Psoas muscle (tissue), 8 donors: Measurements from ENCODE around the gene AFF3. TPM values are rescaled to one million over a fixed set of nuclear protein-coding genes. Genes with fewer than 3 reads are reported as not detected.

Experiments
- ATAC-seq, 4 donors: fragments of 200-7000 bp; cut with Tn5 transposase; one replicate each; pipeline ENCODE4 v1.9.1; 2020; ENCODE audit warnings: moderate library complexity in 3 of 4, mild to moderate bottlenecking in 2 of 4
- DNase-seq, 2 donors: peaks; one replicate each; pipeline ENCODE4 v3.0.0-alpha.2; 2020
- H3K27ac ChIP-seq: fragments of 200-600 bp; one replicate; pipeline ENCODE4 v1.8.0; 2022
- H3K27me3 ChIP-seq, 3 donors: fragments of 200-600 bp in 1 of 3; one replicate each; pipeline versions ENCODE4 v1.6.1 to v1.8.0; 2013 to 2022; ENCODE audit warnings: low read length in 2 of 3, mild to moderate bottlenecking in 2 of 3, moderate library complexity in 1 of 3; ENCODE audit not compliant: insufficient read depth in 3 of 3
- H3K36me3 ChIP-seq, 2 donors: fragments of 200-600 bp in 1 of 2; one replicate each; pipeline versions ENCODE4 v1.6.1 to v1.8.0; 2013 to 2022; ENCODE audit warnings: low read depth in 1 of 2, mild to moderate bottlenecking in 1 of 2, moderate library complexity in 1 of 2; ENCODE audit not compliant: insufficient read depth in 1 of 2
- H3K4me1 ChIP-seq: fragments of 200-600 bp; one replicate; pipeline ENCODE4 v1.8.0; 2022
- H3K4me3 ChIP-seq: fragments of 200-600 bp; one replicate; pipeline ENCODE4 v1.8.0; 2022; ENCODE audit warnings: mild to moderate bottlenecking
- H3K9me3 ChIP-seq: fragments of 200-600 bp; one replicate; pipeline ENCODE4 v1.8.0; 2022
- CTCF ChIP-seq: fragments of 200-600 bp; IDR thresholded peaks from one replicate; pipeline ENCODE4 v1.8.0; 2022; ENCODE audit warnings: antibody characterized with exemption
- WGBS, 3 donors: extraction: QIAGEN DNeasy Blood & Tissue Kit; methylation state at CpG; one replicate each; pipeline versions ENCODE4 v1.1.6 to v1.1.7; 2013; 5-methylcytosine and 5-hydroxymethylcytosine counted together
- intact Hi-C, 2 donors: fragments of 100-400 bp; cut with DNase I; formaldehyde crosslinking; loops; one replicate each; pipeline versions ENCODE4 v1.11.0 to v1.14.2; 2022
- polyA plus RNA-seq, 3 donors: library from polyadenylated mRNA; stranded (reverse); fragments of 200-250 nt; gene quantifications; one replicate each; pipeline ENCODE4 v1.2.3, GENCODE V29; 2013
- total RNA-seq, 4 donors: library from RNA; stranded (reverse); fragmentation: NEBNext Ultra II Directional in 2 of 4; extraction: Animal tissue kit (Norgen Biotek cat#: 25700) in 2 of 4; gene quantifications; one replicate each; pipeline versions ENCODE4 v1.2.1 to v1.2.4, GENCODE V29; 2021 to 2023
- donor health status: healthy with polysubstance abuse.
- donor health status: DM: no; HTN: no; CAD: no; lungs with moderate emphysema.
- donor health status: Bipolar disorder and iron deficiency.
- donor health status: healthy.
- donor health status: DM: yes; HTN: yes; CAD: no.
- donor health status: DM: no; HTN: no; CAD: no.
- donor health status: DM: no; HTN: no; CAD: no.
- donor health status: DM: yes; HTN: yes; CAD: no.

AFF3 gene
- total and polyA plus RNA-seq, 7 donors = 0.08 to 2.9 (median 0.44) TPM

- DNase-seq (no peak), ATAC-seq (no peak)
- intact Hi-C loops = no loop called here
- Histone ChIP-seq H3K27ac (no peak overlapping the region), H3K36me3 (no peaks in the 10 kb centered on the region), H3K27me3 (no peaks in the 10 kb centered on the region), H3K4me3 (no peak overlapping the region), H3K9me3 (no peaks in the 10 kb centered on the region), H3K4me1 (no peaks in the 10 kb centered on the region)
- 70 to 82% (median 73%) methylated on average over 12 of the region's 12 CpGs for WGBS, 3 donors
- no peak for TF ChIP-seq CTCF
Measured at GRCh38 chr2:99998651-99999320, 143.6 kb downstream of the AFF3 start.

- intact Hi-C loops = no loop called here
- H3K9me3 ChIP-seq = no peaks in the 10 kb centered on the region
- no peak overlapping the region for H3K27ac ChIP-seq
- H3K4me3 ChIP-seq = no peak overlapping the region
- 72 to 82% (median 74%) methylated on average over 3 of the region's 3 CpGs for WGBS, 3 donors
- peaks cover 0 to 4% (median 0%) of the 10 kb centered on the region in 3 donors for H3K27me3 ChIP-seq
- DNase-seq (no peak), ATAC-seq (no peak)
- TF ChIP-seq CTCF = no peak
- H3K4me1 ChIP-seq = peaks cover 2% of the 10 kb centered on the region
- H3K36me3 ChIP-seq = no peaks in the 10 kb centered on the region
Measured at GRCh38 chr2:99989905-99990304, 152.5 kb downstream of the AFF3 start.

GRCh38 chr2:99988599-99988998 is 153.8 kb downstream of the AFF3 start:
- TF ChIP-seq CTCF = no peak
- Histone ChIP-seq H3K36me3 (no peaks in the 10 kb centered on the region), H3K27me3 (peaks cover 0 to 4% (median 0%) of the 10 kb centered on the region in 3 donors), H3K4me3 (no peak overlapping the region), H3K9me3 (no peaks in the 10 kb centered on the region), H3K27ac (no peak overlapping the region), H3K4me1 (peaks cover 4% of the 10 kb centered on the region)
- DNase-seq (no peak), ATAC-seq (no peak)
- intact Hi-C loops = no loop called here
- WGBS, 3 donors = 20 to 29% (median 20%) methylated on average over 3 of the region's 3 CpGs

- Histone ChIP-seq H3K9me3 (no peaks in the 10 kb centered on the region), H3K4me3 (no peak overlapping the region), H3K4me1 (peaks cover 4% of the 10 kb centered on the region), H3K27me3 (peaks cover 0 to 4% (median 0%) of the 10 kb centered on the region in 3 donors), H3K27ac (no peak overlapping the region), H3K36me3 (no peaks in the 10 kb centered on the region)
- no peak for DNase-seq
- TF ChIP-seq CTCF = no peak
- intact Hi-C loops = no loop called here
- no peak for ATAC-seq
- 90 to 97% (median 94%) methylated on average over 4 of the region's 4 CpGs for WGBS, 3 donors
Measured at GRCh38 chr2:99987160-99987559, 155.2 kb downstream of the AFF3 start.
